Left ventricle myocardium superior (tissue), 1 donor: Measurements from ENCODE around the gene CD22. TPM values are rescaled to one million over a fixed set of nuclear protein-coding genes. Genes with fewer than 3 reads are reported as not detected.

Experiments
- ATAC-seq: fragments of 200-7000 bp; cut with Tn5 transposase; one replicate; pipeline ENCODE4 v1.9.1; 2020; ENCODE audit warnings: mild to moderate bottlenecking, moderate library complexity
- DNase-seq: peaks from one replicate; pipeline ENCODE4 v3.0.0-alpha.2; 2020
- intact Hi-C: fragments of 100-400 bp; cut with micrococcal nuclease; formaldehyde crosslinking; loops from one replicate; pipeline ENCODE4 v1.11.0; 2022
- microRNA-seq: library from miRNA; unstranded; fragments of <30 nt; microRNA quantifications from one replicate; pipeline ENCODE4 v1.2.0, GENCODE V29; 2020; ENCODE audit warnings: borderline number of aligned reads
- total RNA-seq: library from RNA; stranded (reverse); fragmentation: NEBNext Ultra II Directional; extraction: Animal tissue kit (Norgen Biotek cat#: 25700); gene quantifications from one replicate; pipeline ENCODE4 v1.2.1, GENCODE V29; 2021
- donor health status: DM: no; HTN: yes; CAD: no; lungs with severe emphysema.

The CD22 gene
- total RNA-seq, 1 donor from 2014 or later, result 0.52 TPM

DNA sequence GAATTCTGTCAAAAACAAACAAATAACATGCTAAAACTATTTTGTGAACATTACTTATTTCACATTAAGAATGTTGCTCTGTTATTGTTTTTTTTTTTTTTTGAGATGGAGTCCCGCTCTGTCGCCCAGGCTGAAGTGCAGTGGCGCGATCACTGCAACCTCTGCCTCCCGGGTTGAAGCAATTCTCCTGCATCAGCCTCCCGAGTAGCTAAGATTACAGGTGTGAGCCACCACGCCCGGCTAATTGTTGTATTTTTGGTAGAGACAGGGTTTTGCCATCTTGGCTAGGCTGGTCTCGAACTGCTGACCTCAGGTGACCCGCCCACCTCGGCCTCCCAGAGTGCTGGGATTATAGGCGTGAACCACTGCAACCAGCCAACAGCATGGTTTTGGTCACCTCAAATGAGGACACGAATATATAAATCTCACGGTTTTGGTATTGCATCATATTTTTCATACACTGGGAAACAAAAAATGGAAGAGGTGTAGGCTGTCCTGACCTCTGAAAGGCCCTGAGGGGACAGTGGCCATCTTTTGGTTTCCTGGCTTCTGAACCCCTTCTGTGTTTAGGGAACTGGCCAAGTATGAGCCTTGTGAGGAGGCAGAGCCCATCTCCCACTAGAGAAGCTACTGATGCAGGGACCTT lies 67.4 kb downstream of the CD22 start:
- intact Hi-C loops, result no loop called here
- DNase-seq (no peak), ATAC-seq (no peak)

Small RNA genes lying within 50 kb of the gene (microRNA-seq; reads per million reads assigned to microRNA genes)
- not detected for gene MIR5196

Other genes with a start within 250 kb of the CD22 start
- gene FXYD3, start 213.4 kb upstream of the CD22 start, total RNA-seq, result 3.1 TPM
- 9.0 TPM for gene LGI4, start 194.1 kb upstream of the CD22 start, total RNA-seq
- 489 TPM for gene FXYD1, start 190.4 kb upstream of the CD22 start, total RNA-seq
- gene FXYD7, start 185.9 kb upstream of the CD22 start, total RNA-seq, result not detected
- 21.2 TPM for gene FXYD5, start 174.5 kb upstream of the CD22 start, total RNA-seq
- not detected for gene FAM187B, start 100.4 kb upstream of the CD22 start, total RNA-seq
- 6.1 TPM for gene LSR, start 80.2 kb upstream of the CD22 start, total RNA-seq
- 170 TPM for gene USF2, start 60.2 kb upstream of the CD22 start, total RNA-seq
- not detected for gene HAMP, start 46.7 kb upstream of the CD22 start, total RNA-seq
- gene MAG, start 37.0 kb upstream of the CD22 start, total RNA-seq, result not detected
- gene FFAR1, start 18.7 kb downstream of the CD22 start, total RNA-seq, result not detected
- not detected for gene FFAR3, start 29.3 kb downstream of the CD22 start, total RNA-seq
- gene GPR42, start 41.9 kb downstream of the CD22 start, total RNA-seq, result not detected
- 0.27 TPM for gene FFAR2, start 119.1 kb downstream of the CD22 start, total RNA-seq
- gene KRTDAP, start 161.3 kb downstream of the CD22 start, total RNA-seq, result not detected
- 16.1 TPM for gene DMKN, start 184.5 kb downstream of the CD22 start, total RNA-seq
- not detected for gene SBSN, start 199.1 kb downstream of the CD22 start, total RNA-seq
- not detected for gene GAPDHS, start 204.3 kb downstream of the CD22 start, total RNA-seq
- gene TMEM147, start 216.4 kb downstream of the CD22 start, total RNA-seq, result 84.4 TPM
- gene ATP4A, start 234.5 kb downstream of the CD22 start, total RNA-seq, result not detected